CD8-positive, alpha-beta memory T cell (primary cell): ENCODE measurements around the gene F11R. TPM values are rescaled to one million over a fixed set of nuclear protein-coding genes. Genes with fewer than 3 reads are reported as not detected.

ENCODE experiments used
- CTCF ChIA-PET: fragments of 350-600 bp; sonication (Branson Sonifier 250); formaldehyde crosslinking; loops from one replicate; lab custom pipeline; 2021; ENCODE audit warnings: antibody characterized with exemption; lab: Charles Lee
- POLR2A ChIA-PET: fragments of 350-600 bp; sonication (Branson Sonifier 250); formaldehyde crosslinking; loops from one replicate; lab custom pipeline; 2021; ENCODE audit warnings: antibody characterized with exemption; lab: Charles Lee
- DNase-seq, 5 donors: peaks; one replicate each; pipeline versions ENCODE4 v3.0.0 to v3.0.0-alpha.2; 2020 to 2022; ENCODE audit warnings: mixed read lengths in 1 of 5
- H3K27ac ChIP-seq: one replicate; pipeline ENCODE4 v1.7.0; 2013; ENCODE audit warnings: low read depth, mild to moderate bottlenecking, low read length, moderate library complexity
- H3K27me3 ChIP-seq: 2 replicates; pipeline ENCODE4 v1.7.0; 2013; ENCODE audit warnings: low read length, mild to moderate bottlenecking; ENCODE audit not compliant: insufficient read depth, poor library complexity, severe bottlenecking
- H3K36me3 ChIP-seq: 2 replicates; pipeline ENCODE4 v1.7.0; 2013; ENCODE audit warnings: mild to moderate bottlenecking, low read length, moderate library complexity; ENCODE audit not compliant: insufficient read depth
- H3K4me1 ChIP-seq: 2 replicates; pipeline ENCODE4 v1.7.0; 2013; ENCODE audit warnings: mild to moderate bottlenecking, low read length, moderate library complexity; ENCODE audit not compliant: insufficient read depth
- H3K4me3 ChIP-seq: 2 replicates; pipeline ENCODE4 v1.7.0; 2013; ENCODE audit warnings: mild to moderate bottlenecking, low read length
- H3K9me3 ChIP-seq: 2 replicates; pipeline ENCODE4 v1.7.0; 2013; ENCODE audit warnings: mild to moderate bottlenecking, low read length
- H3K27ac Mint-ChIP-seq, 8 donors: one replicate each; pipeline ENCODE4 v1.8.0; 2020 to 2021; ENCODE audit warnings: mixed read lengths in 8 of 8, mild to moderate bottlenecking in 6 of 8, inconsistent platforms in 3 of 8, moderate library complexity in 3 of 8
- H3K27me3 Mint-ChIP-seq, 2 donors: one replicate each; pipeline ENCODE4 v1.8.0; 2020 to 2021; ENCODE audit warnings: mixed read lengths in 2 of 2, mild to moderate bottlenecking in 1 of 2, moderate library complexity in 1 of 2
- H3K36me3 Mint-ChIP-seq, 3 donors: one replicate each; pipeline ENCODE4 v1.8.0; 2020 to 2021; ENCODE audit warnings: mixed read lengths in 3 of 3, inconsistent platforms in 1 of 3, mild to moderate bottlenecking in 1 of 3
- H3K4me1 Mint-ChIP-seq, 3 donors: one replicate each; pipeline ENCODE4 v1.8.0; 2020 to 2021; ENCODE audit warnings: mixed read lengths in 3 of 3, inconsistent platforms in 1 of 3, mild to moderate bottlenecking in 1 of 3
- H3K4me3 Mint-ChIP-seq, 7 donors: one replicate each; pipeline ENCODE4 v1.8.0; 2020 to 2021; ENCODE audit warnings: mixed read lengths in 7 of 7, mild to moderate bottlenecking in 6 of 7, moderate library complexity in 4 of 7, inconsistent platforms in 2 of 7
- H3K9me3 Mint-ChIP-seq, 5 donors: one replicate each; pipeline ENCODE4 v1.8.0; 2020 to 2022; ENCODE audit warnings: mixed read lengths in 5 of 5, mild to moderate bottlenecking in 3 of 5, moderate library complexity in 2 of 5, inconsistent platforms in 1 of 5
- polyA plus RNA-seq: library from polyadenylated mRNA; unstranded; fragments of 300-500 nt; fragmentation: Illumina TruSeq; gene quantifications from one replicate; pipeline ENCODE4 v1.2.3, GENCODE V29; 2021
- total RNA-seq, 2 experiments: library from RNA; stranded (reverse); gene quantifications; one replicate each; pipeline ENCODE4 v1.2.3, GENCODE V29; 2021

F11R gene
- total and polyA plus RNA-seq, 3 experiments from 2014 or later: 11.6 to 18.3 (median 14.1) TPM

DNA sequence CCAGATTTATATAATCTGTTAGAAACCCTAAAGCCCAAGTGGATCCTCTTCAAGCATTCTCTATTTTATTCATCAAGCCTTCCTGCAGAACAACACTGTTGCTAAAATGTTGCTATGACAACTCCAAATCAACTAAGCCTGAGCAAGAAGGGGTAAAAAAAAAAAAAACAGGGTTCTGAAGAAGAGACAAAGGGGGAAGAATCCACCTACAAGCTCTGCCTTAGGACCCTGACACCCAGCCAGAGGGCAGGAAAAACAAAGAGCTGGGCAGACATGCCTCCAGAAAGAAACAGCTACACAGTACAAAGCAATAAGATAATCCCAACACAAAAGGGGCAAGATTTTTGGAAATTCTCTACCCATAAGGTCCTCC is 23.6 kb upstream of the F11R start:
- ChIA-PET POLR2A (interaction anchor here (0.9 to 5.0 kb wide), 8 partner anchors 10 to 88 kb away, joined by 4 to 81 read pairs (median 16); partner anchors contain the start of genes ARHGAP30, DEDD, F11R and KLHDC9), CTCF (interaction anchor here (1.1 to 4.4 kb wide), 9 partner anchors 16 to 109 kb away, joined by 3 to 61 read pairs (median 6); partner anchors contain the start of genes ARHGAP30, KLHDC9, NIT1 and PFDN2)
- no peaks in the 10 kb centered on the region for H3K27me3 Mint-ChIP-seq
- Histone ChIP-seq H3K9me3 (no peaks in the 10 kb centered on the region), H3K4me1 (peaks cover 28% of the 10 kb centered on the region), H3K36me3 (peaks cover 50% of the 10 kb centered on the region), H3K27me3 (no peaks in the 10 kb centered on the region), H3K4me3 (peak overlapping the region; percentile 99), H3K27ac (peak overlapping the region; percentile 94)
- no peaks in the 10 kb centered on the region for H3K9me3 Mint-ChIP-seq
- H3K36me3 Mint-ChIP-seq: peaks cover 7 to 84% (median 22%) of the 10 kb centered on the region in 3 donors
- peaks cover 33 to 68% (median 52%) of the 10 kb centered on the region in 3 donors for H3K4me1 Mint-ChIP-seq
- peak overlapping the region; percentile 88 to 97 (median 92) for H3K4me3 Mint-ChIP-seq
- H3K27ac Mint-ChIP-seq: peak overlapping the region; percentile 89 to 99 (median 98)
- peak in 2 of 5 donors; percentile 41 to 63 for DNase-seq

DNA sequence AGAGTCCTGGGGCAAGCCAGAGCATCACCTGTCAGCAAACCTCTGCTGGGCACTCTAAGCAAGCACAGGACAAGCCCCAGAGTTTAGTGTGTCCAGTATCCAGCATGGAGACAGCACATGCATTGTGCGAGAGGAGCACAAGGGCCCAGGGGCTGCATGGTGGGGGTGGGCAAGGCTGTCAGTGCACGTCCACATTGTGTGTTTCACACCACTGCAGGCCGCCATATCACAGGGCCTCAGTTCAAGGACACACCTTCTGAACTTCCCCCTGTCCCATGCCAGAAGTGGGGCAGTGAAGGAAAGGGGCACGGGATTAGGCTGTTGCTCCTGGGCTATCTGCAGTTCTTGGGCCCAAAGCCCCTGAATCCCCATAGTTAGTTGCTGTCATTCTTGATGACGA is 18.6 kb upstream of the F11R start:
- DNase-seq: no peak
- POLR2A ChIA-PET: interaction anchor here (0.6 to 2.2 kb wide), 10 partner anchors 7 to 496 kb away, joined by 3 to 20 read pairs (median 6); partner anchors contain the start of genes ARHGAP30, F11R, KLHDC9 and USF1

DNA sequence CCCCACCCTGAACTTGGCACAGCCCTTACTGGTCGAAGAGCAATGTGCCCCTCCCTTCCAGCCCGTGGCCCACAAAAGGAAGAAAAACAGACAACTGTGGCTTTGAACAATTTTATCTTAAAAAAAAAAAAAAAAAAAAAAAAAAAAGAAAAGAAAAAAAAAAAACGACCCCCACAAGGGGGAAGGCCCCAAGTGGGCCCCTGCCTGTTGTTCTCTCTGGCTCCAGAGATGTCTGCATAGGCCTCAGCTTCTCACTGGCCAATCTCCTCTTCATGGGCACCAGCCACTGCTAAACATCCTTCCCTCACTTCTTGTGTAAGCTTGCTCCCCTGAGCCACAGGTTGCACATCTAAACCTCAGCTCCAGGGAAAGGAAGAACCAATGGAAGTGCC is 18.2 kb upstream of the F11R start:
- Histone ChIP-seq H3K4me3 (peak overlapping the region; percentile 67), H3K36me3 (peaks cover 39% of the 10 kb centered on the region), H3K9me3 (no peaks in the 10 kb centered on the region), H3K27ac (no peak overlapping the region), H3K27me3 (no peaks in the 10 kb centered on the region), H3K4me1 (peaks cover 34% of the 10 kb centered on the region)
- no peaks in the 10 kb centered on the region for H3K27me3 Mint-ChIP-seq
- H3K27ac Mint-ChIP-seq: peak overlapping the region; percentile 92 to 98 (median 95)
- peaks cover 7 to 48% (median 18%) of the 10 kb centered on the region in 3 donors for H3K36me3 Mint-ChIP-seq
- POLR2A ChIA-PET: interaction anchor here (0.6 to 2.2 kb wide), 14 partner anchors 8 to 495 kb away, joined by 3 to 20 read pairs (median 6); partner anchors contain the start of genes ARHGAP30, F11R, KLHDC9 and USF1
- no peak for DNase-seq
- CTCF ChIA-PET: interaction anchor here (0.6 to 8.6 kb wide), 14 partner anchors 11 to 127 kb away, joined by 3 to 83 read pairs (median 4); partner anchors contain the start of genes ARHGAP30, DEDD, F11R and KLHDC9
- peaks cover 25 to 62% (median 40%) of the 10 kb centered on the region in 3 donors for H3K4me1 Mint-ChIP-seq
- H3K9me3 Mint-ChIP-seq: no peaks in the 10 kb centered on the region
- H3K4me3 Mint-ChIP-seq: peak overlapping the region; percentile 88 to 94 (median 91)

More for the DNA sequence above, 18.6 kb upstream of the F11R start:
- Mint-ChIP-seq H3K9me3 (no peaks in the 10 kb centered on the region), H3K4me1 (peaks cover 29 to 65% (median 44%) of the 10 kb centered on the region in 3 donors), H3K27me3 (no peaks in the 10 kb centered on the region), H3K4me3 (peak overlapping the region; percentile 69 to 94 (median 88)), H3K27ac (peak overlapping the region; percentile 81 to 93 (median 87)), H3K36me3 (peaks cover 7 to 51% (median 19%) of the 10 kb centered on the region in 3 donors)
- Histone ChIP-seq H3K4me1 (peaks cover 37% of the 10 kb centered on the region), H3K27me3 (no peaks in the 10 kb centered on the region), H3K4me3 (no peak overlapping the region), H3K36me3 (peaks cover 39% of the 10 kb centered on the region), H3K9me3 (no peaks in the 10 kb centered on the region), H3K27ac (no peak overlapping the region)
- CTCF ChIA-PET: interaction anchor here (0.8 to 8.6 kb wide), 14 partner anchors 11 to 127 kb away, joined by 3 to 83 read pairs (median 4); partner anchors contain the start of genes ARHGAP30, DEDD, F11R and KLHDC9

- Mint-ChIP-seq H3K4me1 (peaks cover 23 to 59% (median 38%) of the 10 kb centered on the region in 3 donors), H3K9me3 (no peaks in the 10 kb centered on the region), H3K27ac (peak within 1 kb of the TSS; percentile 92 to 98 (median 95)), H3K36me3 (peaks cover 7 to 48% (median 18%) of the 10 kb centered on the region in 3 donors), H3K4me3 (peak within 1 kb of the TSS; percentile 88 to 94 (median 91)), H3K27me3 (no peaks in the 10 kb centered on the region)
- H3K4me1 ChIP-seq: peaks cover 32% of the 10 kb centered on the region
- H3K27ac ChIP-seq: peak within 1 kb of the TSS; percentile 64
- H3K4me3 ChIP-seq: peak within 1 kb of the TSS; percentile 67
- ChIA-PET POLR2A (interaction anchor here (0.6 to 2.2 kb wide), 12 partner anchors 8 to 147 kb away, joined by 3 to 20 read pairs (median 7); partner anchors contain the start of genes ARHGAP30, DEDD, F11R and KLHDC9), CTCF (interaction anchor here (0.6 to 8.6 kb wide), 14 partner anchors 10 to 94 kb away, joined by 3 to 83 read pairs (median 4); partner anchors contain the start of genes ARHGAP30, DEDD, F11R and KLHDC9)
- no peaks in the 10 kb centered on the region for H3K27me3 ChIP-seq
- peak; percentile 81 to 92 (median 90) for DNase-seq
- no peaks in the 10 kb centered on the region for H3K9me3 ChIP-seq
- H3K36me3 ChIP-seq: peaks cover 39% of the 10 kb centered on the region
Observed at GRCh38 chr1:161038523-161039153, 17.7 kb upstream of the F11R start, which contains the start of gene TSTD1. TSS of gene TSTD1 (minus strand) at chr1:161038964. CDS start at chr1:161038889, 75 bp downstream.

GRCh38 chr1:161037661-161038522 is 16.9 kb upstream of the F11R start:
- CTCF ChIA-PET: interaction anchor here (0.7 to 8.6 kb wide), 10 partner anchors 8 to 86 kb away, joined by 3 to 83 read pairs (median 4); partner anchors contain the start of genes ARHGAP30, F11R, KLHDC9 and NIT1
- H3K4me3 ChIP-seq: peak overlapping the region; percentile 67
- H3K27ac ChIP-seq: peak overlapping the region; percentile 64
- Mint-ChIP-seq H3K27ac (peak overlapping the region; percentile 86 to 98 (median 93)), H3K4me1 (peaks cover 23 to 55% (median 35%) of the 10 kb centered on the region in 3 donors), H3K36me3 (peaks cover 7 to 42% (median 16%) of the 10 kb centered on the region in 3 donors), H3K9me3 (no peaks in the 10 kb centered on the region), H3K27me3 (no peaks in the 10 kb centered on the region), H3K4me3 (peak overlapping the region; percentile 88 to 94 (median 91))
- peaks cover 35% of the 10 kb centered on the region for H3K36me3 ChIP-seq
- POLR2A ChIA-PET: interaction anchor here (1.1 to 2.2 kb wide), 9 partner anchors 9 to 95 kb away, joined by 3 to 20 read pairs (median 7); partner anchors contain the start of genes ARHGAP30, DEDD, F11R and KLHDC9
- no peak for DNase-seq
- H3K4me1 ChIP-seq: peaks cover 32% of the 10 kb centered on the region
- no peaks in the 10 kb centered on the region for H3K9me3 ChIP-seq
- H3K27me3 ChIP-seq: no peaks in the 10 kb centered on the region

DNA sequence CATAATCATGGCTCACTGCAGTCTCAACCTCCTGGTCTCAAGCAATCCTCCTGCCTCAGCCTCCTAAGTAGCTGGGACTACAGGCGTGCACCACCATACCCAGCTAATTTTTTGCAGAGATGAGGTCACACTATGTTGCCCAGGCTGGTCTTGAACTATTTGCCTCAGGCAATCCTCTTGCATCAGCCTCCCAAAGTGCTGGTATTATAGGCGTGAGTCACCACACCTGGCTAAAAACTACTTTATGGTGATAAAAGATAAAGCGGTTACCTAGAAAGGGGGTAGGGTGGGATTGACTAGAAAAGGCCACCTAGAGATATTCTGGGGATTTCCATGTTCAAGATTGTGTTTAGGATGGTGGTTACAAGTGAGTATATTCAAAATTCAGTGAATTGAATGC is 12.8 kb upstream of the F11R start:
- Mint-ChIP-seq H3K9me3 (no peaks in the 10 kb centered on the region), H3K36me3 (peaks cover 0 to 7% (median 0%) of the 10 kb centered on the region in 3 donors), H3K4me1 (peaks cover 16 to 35% (median 24%) of the 10 kb centered on the region in 3 donors), H3K27ac (no peak overlapping the region), H3K4me3 (no peak overlapping the region), H3K27me3 (no peaks in the 10 kb centered on the region)
- H3K4me3 ChIP-seq: no peak overlapping the region
- CTCF ChIA-PET: interaction anchor here (1.1 kb wide), 1 partner anchor 12 kb away, joined by 4 read pairs; the partner anchor contains the start of gene F11R
- no peaks in the 10 kb centered on the region for H3K9me3 ChIP-seq
- peaks cover 14% of the 10 kb centered on the region for H3K4me1 ChIP-seq
- POLR2A ChIA-PET: interaction anchor here (0.7 to 1.1 kb wide), 2 partner anchors 11 to 29 kb away, joined by 4 to 6 read pairs; no protein-coding TSS in a partner anchor
- no peaks in the 10 kb centered on the region for H3K36me3 ChIP-seq
- no peak overlapping the region for H3K27ac ChIP-seq
- DNase-seq: no peak
- H3K27me3 ChIP-seq: no peaks in the 10 kb centered on the region

GRCh38 chr1:161032409-161032808 is 11.5 kb upstream of the F11R start:
- Mint-ChIP-seq H3K36me3 (peaks cover 0 to 5% (median 0%) of the 10 kb centered on the region in 3 donors), H3K4me1 (peaks cover 7 to 23% (median 18%) of the 10 kb centered on the region in 3 donors), H3K27me3 (no peaks in the 10 kb centered on the region), H3K4me3 (no peak overlapping the region), H3K9me3 (no peaks in the 10 kb centered on the region), H3K27ac (no peak overlapping the region)
- no peak overlapping the region for H3K4me3 ChIP-seq
- H3K9me3 ChIP-seq: no peaks in the 10 kb centered on the region
- no peak overlapping the region for H3K27ac ChIP-seq
- H3K27me3 ChIP-seq: no peaks in the 10 kb centered on the region
- no peaks in the 10 kb centered on the region for H3K36me3 ChIP-seq
- H3K4me1 ChIP-seq: peaks cover 4% of the 10 kb centered on the region
- DNase-seq: no peak
- ChIA-PET POLR2A (no interaction called here), CTCF (interaction anchor here (1.1 to 3.3 kb wide), 2 partner anchors 11 to 34 kb away, joined by 4 to 16 read pairs; partner anchors contain the start of gene F11R)
